Mesodermal cell (in vitro differentiated cells): ENCODE results near the gene LRRC14B.
"Not testable (repeated sequence)": the region's sequence is repeated elsewhere in the genome, so short reads cannot be mapped to it uniquely, and the experiment has no call there.

Experiments
- H3K27ac ChIP-seq: 2 replicates; pipeline ENCODE4 v1.7.0; 2013; ENCODE audit warnings: mild to moderate bottlenecking, low read depth, low read length, moderate library complexity; ENCODE audit not compliant: severe bottlenecking
- H3K36me3 ChIP-seq: 2 replicates; pipeline ENCODE4 v1.7.1; 2013; ENCODE audit warnings: mild to moderate bottlenecking, low read length, moderate library complexity; ENCODE audit not compliant: control insufficient read depth, insufficient read depth
- H3K4me1 ChIP-seq: one replicate; pipeline ENCODE4 v1.7.1; 2013; ENCODE audit warnings: mild to moderate bottlenecking, low read length; ENCODE audit not compliant: insufficient read depth, control insufficient read depth, poor library complexity, severe bottlenecking
- H3K4me3 ChIP-seq: 2 replicates; pipeline ENCODE4 v1.7.0; 2013; ENCODE audit warnings: low read length, control low read depth, mild to moderate bottlenecking; ENCODE audit not compliant: insufficient read depth, poor library complexity, severe bottlenecking; ENCODE audit errors: extremely low read depth
- H3K9me3 ChIP-seq: 2 replicates; pipeline ENCODE4 v1.7.1; 2013; ENCODE audit warnings: mild to moderate bottlenecking, low read length, moderate library complexity; ENCODE audit not compliant: control insufficient read depth
- WGBS, 2 experiments: methylation state at CpG; one replicate each; pipeline ENCODE4 v1.1.5; 2013; ENCODE audit warnings: missing lambda C conversion rate in 2 of 2; ENCODE audit not compliant: insufficient coverage in 2 of 2; 5-methylcytosine and 5-hydroxymethylcytosine counted together

The LRRC14B gene

DNA sequence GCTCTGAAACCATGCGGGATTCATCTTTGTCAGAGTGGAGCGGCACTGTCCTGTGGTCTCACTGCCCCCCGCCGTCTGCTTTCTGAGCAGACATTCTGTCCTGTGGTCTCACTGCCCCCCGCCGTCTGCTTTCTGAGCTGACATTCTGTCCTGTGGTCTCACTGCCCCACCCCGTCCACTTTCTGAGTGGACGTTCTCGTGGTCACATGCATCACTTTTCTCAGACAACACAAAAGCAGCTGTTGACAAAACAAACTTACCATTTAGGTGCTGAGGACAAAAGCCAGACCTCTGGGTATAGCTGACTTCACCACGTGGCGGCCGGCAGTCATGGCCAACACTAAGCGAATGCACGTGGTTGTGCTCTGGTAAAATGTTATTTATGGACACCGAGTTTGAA is 2.8 kb downstream of the LRRC14B start:
- Histone ChIP-seq H3K9me3 (no peaks in the 10 kb centered on the region), H3K27ac (no peak overlapping the region), H3K4me3 (no peak overlapping the region), H3K4me1 (no peaks in the 10 kb centered on the region), H3K36me3 (peaks cover 7% of the 10 kb centered on the region)
- 89 to 94% methylated on average over 5 to 11 of the region's 15 CpGs for WGBS, 2 experiments

DNA sequence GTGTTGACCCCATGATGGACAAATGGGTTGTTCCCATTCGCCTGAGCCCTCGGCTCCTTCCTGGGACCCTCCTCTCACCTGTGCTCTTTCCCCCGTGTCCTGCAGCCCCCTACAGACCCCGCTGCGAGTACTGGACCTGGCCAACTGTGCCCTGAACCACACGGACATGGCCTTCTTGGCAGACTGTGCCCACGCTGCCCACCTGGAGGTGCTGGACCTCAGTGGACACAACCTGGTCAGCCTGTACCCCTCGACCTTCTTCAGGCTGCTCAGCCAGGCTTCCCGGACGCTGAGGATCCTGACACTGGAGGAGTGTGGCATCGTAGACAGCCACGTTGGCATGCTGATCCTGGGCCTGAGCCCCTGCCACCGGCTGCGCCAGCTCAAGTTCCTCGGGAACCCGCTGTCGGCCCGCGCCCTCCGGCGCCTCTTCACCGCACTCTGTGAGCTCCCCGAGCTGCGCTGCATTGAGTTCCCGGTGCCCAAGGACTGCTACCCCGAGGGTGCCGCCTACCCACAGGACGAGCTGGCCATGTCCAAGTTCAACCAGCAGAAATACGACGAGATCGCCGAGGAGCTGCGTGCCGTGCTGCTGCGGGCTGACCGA is 3.4 kb downstream of the LRRC14B start:
- Histone ChIP-seq H3K4me3 (no peak overlapping the region), H3K9me3 (no peaks in the 10 kb centered on the region), H3K27ac (no peak overlapping the region), H3K4me1 (no peaks in the 10 kb centered on the region), H3K36me3 (peaks cover 8% of the 10 kb centered on the region)
- WGBS, 2 experiments = 93 to 94% methylated on average over 33 to 34 of the region's 36 CpGs

DNA sequence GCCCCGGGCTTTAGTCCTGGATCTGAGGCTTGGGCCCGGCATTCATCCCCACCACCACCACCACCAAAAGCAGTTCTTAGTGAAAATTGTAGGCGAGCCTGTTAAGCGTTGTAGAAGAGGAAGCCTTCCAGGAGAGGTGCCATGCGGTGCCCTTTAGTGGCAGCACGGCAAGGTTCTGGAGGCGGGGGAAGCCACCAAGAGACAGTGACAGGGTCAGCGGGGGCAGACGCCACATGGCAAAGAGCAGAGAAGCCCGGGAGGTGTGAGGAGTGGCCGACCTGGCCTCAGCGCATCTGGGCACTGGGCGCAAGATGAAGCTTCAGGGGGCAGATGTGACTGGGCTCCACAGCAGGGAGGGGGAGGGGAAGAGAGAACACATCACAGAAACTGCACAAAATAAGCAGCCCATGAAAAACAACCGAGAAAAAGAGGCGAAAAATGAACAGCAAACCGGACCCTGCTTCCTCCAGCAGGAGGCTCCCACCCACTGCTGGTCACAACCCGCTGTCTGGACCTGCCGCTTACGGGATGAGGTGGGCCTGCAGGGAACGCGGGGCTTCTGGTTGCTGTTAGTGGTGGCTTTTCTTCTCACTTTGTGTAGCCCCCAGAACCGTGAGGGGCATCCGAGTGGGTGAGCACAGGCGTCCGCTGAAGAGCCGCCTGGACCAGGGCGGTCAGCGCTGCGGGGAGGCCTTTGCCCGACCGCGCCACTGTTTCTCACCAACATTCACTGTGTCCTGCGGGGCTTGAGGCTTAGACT is 4.3 kb downstream of the LRRC14B start:
- no peak overlapping the region for H3K27ac ChIP-seq
- H3K36me3 ChIP-seq = peaks cover 8% of the 10 kb centered on the region
- H3K4me3 ChIP-seq = no peak overlapping the region
- no peaks in the 10 kb centered on the region for H3K9me3 ChIP-seq
- H3K4me1 ChIP-seq = no peaks in the 10 kb centered on the region
- 83 to 85% methylated on average over 24 to 29 of the region's 33 CpGs for WGBS, 2 experiments

DNA sequence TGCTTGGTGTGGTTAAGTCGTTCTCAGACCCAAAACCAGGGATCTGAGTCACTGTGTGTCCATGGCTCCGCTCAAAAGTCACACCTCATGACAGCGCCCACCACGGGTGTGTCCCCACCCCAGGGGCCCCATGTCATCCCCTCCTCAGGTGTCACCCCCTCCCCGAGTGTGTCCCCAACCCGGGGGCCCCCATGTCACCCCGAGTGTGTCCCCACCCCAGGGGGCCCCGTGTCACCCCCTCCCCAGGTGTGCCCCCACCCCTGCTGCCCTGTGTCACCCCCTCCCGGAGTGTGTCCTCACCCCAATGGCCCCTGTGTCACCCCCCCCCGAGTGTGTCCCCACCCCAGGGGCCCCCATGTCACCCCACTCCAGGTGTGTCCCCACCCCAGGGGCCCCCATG is 5.1 kb downstream of the LRRC14B start:
- Histone ChIP-seq H3K9me3 (no peaks in the 10 kb centered on the region), H3K4me1 (no peaks in the 10 kb centered on the region), H3K36me3 (peaks cover 8% of the 10 kb centered on the region), H3K4me3 (no peak overlapping the region), H3K27ac (no peak overlapping the region)
- WGBS, 2 experiments = 85 to 95% methylated on average over 3 to 4 of the region's 10 CpGs

DNA sequence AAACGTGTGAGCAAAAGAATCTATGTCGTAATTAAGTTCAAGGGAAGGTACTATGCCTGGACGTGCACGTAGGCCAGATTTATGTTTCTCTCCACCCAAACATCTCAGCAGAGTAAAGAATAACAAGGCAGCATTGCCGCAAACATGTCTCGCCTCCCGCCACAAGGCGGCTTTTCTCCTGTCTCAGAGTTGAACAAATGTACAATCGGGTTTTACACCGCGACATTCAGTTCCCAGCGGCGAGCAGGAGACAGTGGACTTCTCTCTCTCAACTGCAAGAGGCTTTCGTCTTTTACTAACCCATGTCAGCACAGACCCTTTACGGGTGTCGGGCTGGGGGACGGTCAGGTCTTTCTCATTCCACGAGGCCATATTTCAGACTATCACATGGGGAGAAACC is 5.7 kb downstream of the LRRC14B start:
- H3K27ac ChIP-seq = not testable (repeated sequence)
- WGBS, 2 experiments = 84 to 87% methylated on average over 13 of the region's 18 CpGs

DNA sequence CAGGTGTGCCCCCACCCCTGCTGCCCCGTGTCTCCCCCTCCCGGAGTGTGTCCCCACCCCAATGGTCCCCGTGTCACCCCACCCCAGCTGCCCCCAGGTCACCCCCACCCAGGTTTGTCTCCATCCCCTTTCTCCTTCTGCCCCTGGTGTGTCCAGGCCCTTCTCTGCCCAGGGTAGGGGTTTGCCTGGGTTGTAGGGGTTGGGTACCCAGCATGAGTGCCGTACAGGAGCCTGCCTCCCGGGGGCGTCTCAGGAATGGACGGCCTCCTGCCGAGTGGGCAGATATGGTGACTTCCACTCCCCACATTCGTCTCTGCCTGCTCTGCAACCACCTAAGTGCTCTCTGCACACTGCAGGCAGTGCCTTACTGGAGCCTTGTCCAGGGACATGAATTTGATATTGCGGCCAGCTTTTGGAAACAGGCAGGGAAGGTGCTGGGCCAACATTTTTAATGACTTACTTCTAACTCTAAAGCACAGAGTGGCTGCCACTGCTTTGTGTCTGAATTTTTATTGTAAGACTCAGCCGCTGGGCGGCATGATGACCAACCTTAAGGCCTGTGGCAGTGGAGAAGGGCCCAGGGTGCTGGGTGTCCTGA is 6.7 kb downstream of the LRRC14B start:
- no peak overlapping the region for H3K27ac ChIP-seq
- no peaks in the 10 kb centered on the region for H3K9me3 ChIP-seq
- no peak overlapping the region for H3K4me3 ChIP-seq
- WGBS, 2 experiments = 94 to 97% methylated on average over 4 to 8 of the region's 12 CpGs
- peaks cover 8% of the 10 kb centered on the region for H3K36me3 ChIP-seq
- no peaks in the 10 kb centered on the region for H3K4me1 ChIP-seq

More for the DNA sequence above, 5.7 kb downstream of the LRRC14B start:
- not testable (repeated sequence) for H3K9me3 ChIP-seq, H3K4me3 ChIP-seq, H3K4me1 ChIP-seq, H3K36me3 ChIP-seq

DNA sequence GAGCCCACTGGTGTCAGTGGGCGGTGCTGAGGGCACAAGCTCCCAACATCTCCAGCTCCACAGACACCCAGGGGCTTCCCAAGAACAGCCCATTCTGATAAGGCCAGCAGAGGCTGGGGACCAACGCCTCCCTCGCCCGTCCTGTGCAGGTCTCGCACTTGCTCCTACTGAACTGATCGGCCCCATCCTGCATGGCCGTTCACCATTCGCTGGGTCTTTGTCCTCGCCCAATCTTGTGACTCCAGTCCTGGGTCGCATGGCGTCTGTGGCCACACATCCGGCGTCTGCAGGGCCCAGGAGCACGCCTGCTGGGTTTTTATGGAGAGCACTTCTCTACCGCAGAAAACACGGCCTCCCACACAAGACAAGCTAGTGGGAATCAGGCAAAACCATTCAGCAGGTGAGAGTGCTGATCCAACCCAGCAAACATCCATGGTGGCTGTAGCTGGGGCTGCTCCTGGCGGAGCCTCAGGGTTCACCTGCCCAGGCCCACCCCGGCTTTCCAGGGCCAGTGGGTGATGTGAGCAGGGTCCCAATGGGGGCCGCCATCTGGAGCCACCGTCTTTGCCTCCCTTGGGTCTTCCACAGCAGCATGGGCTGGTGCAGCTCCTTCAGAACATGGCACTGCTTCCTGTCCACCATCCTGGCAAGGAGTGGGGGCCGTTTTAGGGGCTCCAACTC is 7.4 kb downstream of the LRRC14B start:
- WGBS, 2 experiments = 95 to 96% methylated on average over 18 to 21 of the region's 21 CpGs
- Histone ChIP-seq H3K4me1 (no peaks in the 10 kb centered on the region), H3K4me3 (no peak overlapping the region), H3K9me3 (no peaks in the 10 kb centered on the region), H3K36me3 (peaks cover 14% of the 10 kb centered on the region), H3K27ac (no peak overlapping the region)

DNA sequence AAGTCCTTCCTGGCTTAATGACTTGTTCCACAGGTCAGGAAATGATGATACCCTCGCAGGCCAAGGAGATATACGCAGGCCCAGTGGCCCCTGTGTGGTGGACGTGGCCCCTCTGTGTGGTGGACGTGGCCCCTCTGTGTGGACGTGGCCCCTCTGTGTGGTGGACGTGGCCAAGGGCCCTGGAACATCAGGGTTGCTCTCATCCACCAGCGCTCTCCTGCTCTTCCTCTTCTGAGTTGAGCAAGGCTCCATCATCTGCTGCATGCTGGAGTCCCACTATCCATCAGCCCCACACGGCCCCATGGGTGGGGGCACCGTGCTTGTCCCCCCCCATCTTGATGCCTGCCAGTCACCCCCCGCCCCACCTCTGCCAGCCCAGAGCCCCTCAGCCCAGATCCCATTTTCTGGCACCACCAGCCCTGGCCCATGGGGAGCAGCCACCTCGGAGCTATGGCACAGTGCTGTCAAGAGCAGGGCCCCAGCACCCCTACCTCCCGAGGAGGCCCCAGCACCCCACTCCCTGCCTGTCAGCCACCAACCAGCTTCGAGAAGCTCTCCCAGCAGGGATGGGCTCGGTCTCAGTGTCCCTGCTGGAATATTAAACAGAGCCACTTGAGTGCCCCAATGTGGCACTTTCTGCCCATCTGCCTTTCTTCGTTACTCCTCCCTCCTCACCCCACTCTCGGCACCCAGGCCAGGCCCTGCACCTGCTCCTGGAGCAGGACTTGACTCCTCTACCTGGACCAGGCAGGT is 8.1 kb downstream of the LRRC14B start:
- Histone ChIP-seq H3K9me3 (no peaks in the 10 kb centered on the region), H3K27ac (no peak overlapping the region), H3K4me3 (no peak overlapping the region), H3K36me3 (peaks cover 21% of the 10 kb centered on the region), H3K4me1 (no peaks in the 10 kb centered on the region)
- 92% methylated on average over 7 to 16 of the region's 16 CpGs for WGBS, 2 experiments

DNA sequence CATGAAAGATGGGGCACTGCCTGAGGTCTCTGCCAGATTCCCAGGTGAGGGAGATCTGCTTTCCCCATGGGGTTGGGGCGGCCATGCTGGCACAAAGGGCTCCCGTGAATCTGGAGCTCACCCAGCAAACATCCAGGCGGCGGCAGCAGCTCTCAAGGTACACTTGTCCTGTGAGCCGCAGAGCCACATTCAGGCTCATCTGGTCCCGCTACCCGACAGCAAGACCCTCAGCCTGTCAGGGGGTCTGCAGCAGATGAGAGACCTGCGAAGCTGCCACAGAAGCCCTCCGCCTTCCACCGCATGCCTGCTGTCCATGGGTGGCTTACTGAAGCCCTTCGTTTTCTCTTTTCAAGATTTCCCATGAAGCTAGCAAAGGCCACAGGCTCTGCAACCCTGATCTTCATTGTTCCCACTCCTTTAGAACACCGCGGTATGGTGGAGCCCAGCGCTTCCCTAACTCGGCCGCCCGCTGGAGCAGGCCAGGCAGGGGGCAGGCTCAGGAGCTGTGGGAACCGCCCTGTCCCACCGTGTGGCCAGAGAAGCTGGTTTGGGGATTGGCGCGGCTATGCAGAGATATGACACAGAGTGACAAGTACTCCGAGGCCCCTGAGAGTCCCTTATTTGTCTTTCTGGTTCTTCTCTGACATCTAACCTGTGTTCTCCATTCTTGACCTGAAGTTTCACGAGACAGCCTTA is 8.8 kb downstream of the LRRC14B start:
- Histone ChIP-seq H3K9me3 (no peaks in the 10 kb centered on the region), H3K36me3 (peaks cover 28% of the 10 kb centered on the region), H3K27ac (no peak overlapping the region), H3K4me1 (no peaks in the 10 kb centered on the region), H3K4me3 (no peak overlapping the region)
- WGBS, 2 experiments = 86 to 90% methylated on average over 22 to 23 of the region's 23 CpGs

DNA sequence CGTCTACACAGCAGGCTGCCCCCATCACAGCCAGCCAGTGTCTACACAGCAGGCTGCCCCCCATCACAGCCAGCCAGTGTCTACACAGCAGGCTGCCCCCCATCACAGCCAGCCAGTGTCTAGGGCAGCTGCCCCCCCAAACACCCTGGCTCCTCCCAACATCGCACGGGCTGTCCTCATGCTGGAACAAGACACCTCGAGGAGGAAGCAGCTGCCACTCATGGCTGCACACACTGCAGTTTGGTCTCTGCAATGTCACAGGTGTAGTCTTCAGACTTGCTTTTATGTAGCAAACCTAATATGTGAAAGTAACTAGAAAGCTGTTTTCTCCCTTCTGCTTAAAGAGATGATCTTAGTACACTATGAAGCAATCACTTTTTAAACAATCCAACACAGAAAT is 9.7 kb downstream of the LRRC14B start:
- no peak overlapping the region for H3K4me3 ChIP-seq
- H3K9me3 ChIP-seq = no peaks in the 10 kb centered on the region
- WGBS, 2 experiments = 50 to 67% methylated on average over 1 to 2 of the region's 4 CpGs
- H3K4me1 ChIP-seq = no peaks in the 10 kb centered on the region
- peaks cover 36% of the 10 kb centered on the region for H3K36me3 ChIP-seq
- H3K27ac ChIP-seq = no peak overlapping the region
